Inferior parietal cortex (tissue), 1 donor: ENCODE results near the gene ERRFI1.
"Not testable (repeated sequence)": the region's sequence is repeated elsewhere in the genome, so short reads cannot be mapped to it uniquely, and the experiment has no call there.

Source experiments
- DNase-seq: peaks from one replicate; pipeline ENCODE4 v3.0.0-alpha.2; 2016; ENCODE audit errors: extremely low spot score

The ERRFI1 gene

DNA sequence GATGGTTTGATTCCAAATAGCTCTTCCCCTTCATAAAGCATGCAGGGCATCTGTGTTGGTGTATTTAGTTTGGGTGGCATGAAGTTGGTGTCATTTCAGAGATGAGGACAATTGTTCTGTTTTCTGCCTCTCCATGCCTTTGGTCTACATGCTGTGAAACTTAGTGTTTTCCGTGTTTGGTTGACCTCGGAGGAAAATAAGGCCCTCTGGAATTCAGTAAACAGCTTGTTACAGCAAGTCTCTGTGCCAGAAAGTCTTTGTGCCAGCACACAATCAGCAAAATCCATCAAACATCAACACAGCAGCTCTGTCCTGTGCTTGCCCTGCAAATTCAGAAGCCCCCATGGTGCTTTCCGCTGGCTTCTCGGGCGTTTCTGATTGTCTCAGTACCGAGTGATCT, 55.1 kb downstream of the ERRFI1 start:
- DNase-seq: no peak

GRCh38 chr1:7970246-7970645, 55.9 kb downstream of the ERRFI1 start:
- no peak for DNase-seq

DNA sequence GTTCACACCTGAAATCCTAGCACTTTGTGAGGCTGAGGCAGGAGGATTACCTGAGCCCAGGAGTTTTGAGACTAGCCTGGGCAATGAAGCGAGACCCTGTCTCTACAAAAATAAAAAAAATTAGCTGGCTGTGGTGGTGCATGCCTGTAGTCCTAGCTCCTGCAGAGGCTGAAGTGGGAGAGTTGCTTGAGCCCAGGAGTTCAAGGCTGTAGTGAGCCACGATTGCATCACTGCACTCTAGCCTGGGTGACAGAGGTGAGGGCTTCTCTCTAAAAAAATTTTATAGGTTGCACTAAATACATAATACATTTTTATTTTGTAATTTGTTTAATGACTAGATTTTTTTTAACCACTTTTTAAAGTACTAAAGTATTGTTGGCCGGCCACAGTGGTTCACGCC, 58.5 kb downstream of the ERRFI1 start:
- DNase-seq: no peak

- no peak for DNase-seq
These were observed 58.9 kb downstream of the ERRFI1 start for GRCh38 chr1:7967196-7967595.

- DNase-seq: no peak
These were observed 61.6 kb downstream of the ERRFI1 start for GRCh38 chr1:7964476-7964875.

DNA sequence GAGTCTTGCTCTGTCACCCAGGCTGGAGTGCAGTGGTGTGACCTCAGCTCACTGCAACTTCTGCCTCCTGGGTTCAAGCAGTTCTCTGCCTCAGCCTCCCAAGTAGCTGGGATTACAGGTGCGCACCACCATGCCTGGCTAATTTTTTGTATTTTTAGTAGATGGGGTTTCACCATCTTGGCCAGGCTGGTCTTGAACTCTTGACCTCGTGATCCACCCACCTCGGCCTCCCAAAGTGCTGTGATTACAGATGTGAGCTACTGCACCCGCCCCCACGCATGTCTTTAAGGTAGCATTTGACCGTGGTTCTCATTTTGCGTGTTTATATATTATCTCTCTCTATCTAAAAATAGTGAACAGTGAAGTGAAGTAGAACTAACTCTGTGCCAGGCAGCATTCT, 62.3 kb downstream of the ERRFI1 start:
- DNase-seq: not testable (repeated sequence)

GRCh38 chr1:7963378-7963730, 62.8 kb downstream of the ERRFI1 start:
- DNase-seq: not testable (repeated sequence)

- DNase-seq: no peak
These were observed 63.3 kb downstream of the ERRFI1 start for GRCh38 chr1:7962636-7963377.

GRCh38 chr1:7962014-7962335, 64.1 kb downstream of the ERRFI1 start:
- DNase-seq: no peak
